Mesothelial cell of epicardium (in vitro differentiated cells): ENCODE results near the gene SMAD2. TPM values are rescaled to one million over a fixed set of nuclear protein-coding genes. Genes with fewer than 3 reads are reported as not detected.
"Not testable (repeated sequence)": the region's sequence is repeated elsewhere in the genome, so short reads cannot be mapped to it uniquely, and the experiment has no call there.

Experiments used
- DNase-seq, 2 experiments: peaks; one replicate each; pipeline ENCODE4 v3.0.0; 2021; ENCODE audit warnings: low spot score in 2 of 2; ENCODE audit not compliant: unreplicated experiment in 2 of 2
- H3K27ac Mint-ChIP-seq: 2 replicates; pipeline ENCODE4 v1.8.0; 2021; ENCODE audit warnings: mixed read lengths
- H3K27me3 Mint-ChIP-seq: 2 replicates; pipeline ENCODE4 v1.8.0; 2021; ENCODE audit warnings: low read depth, mixed read lengths
- H3K36me3 Mint-ChIP-seq: 2 replicates; pipeline ENCODE4 v1.8.0; 2021; ENCODE audit warnings: mixed read lengths
- H3K4me1 Mint-ChIP-seq: 2 replicates; pipeline ENCODE4 v1.8.0; 2021; ENCODE audit warnings: mixed read lengths
- H3K4me3 Mint-ChIP-seq: 2 replicates; pipeline ENCODE4 v1.8.0; 2021; ENCODE audit warnings: mild to moderate bottlenecking, moderate library complexity, mixed read lengths
- H3K9me3 Mint-ChIP-seq: 2 replicates; pipeline ENCODE4 v1.8.0; 2021; ENCODE audit warnings: mixed read lengths
- CTCF ChIP-seq: fragments of 200-600 bp; sonication (generic); IDR thresholded peaks from one replicate; pipeline ENCODE4 v1.5.0; 2021; ENCODE audit warnings: antibody characterized with exemption; ENCODE audit not compliant: unreplicated experiment
- total RNA-seq: library from RNA; stranded (reverse); gene quantifications from 3 replicates; pipeline ENCODE4 v1.2.1, GENCODE V29; 2021

The SMAD2 gene
- total RNA-seq, 1 donor from 2014 or later, result 161 TPM

- peaks cover 2% of the 10 kb centered on the region for H3K36me3 Mint-ChIP-seq
- H3K27ac Mint-ChIP-seq, result no peak overlapping the region
- H3K27me3 Mint-ChIP-seq, result no peaks in the 10 kb centered on the region
- peaks cover 18% of the 10 kb centered on the region for H3K4me1 Mint-ChIP-seq
- no peak overlapping the region for H3K4me3 Mint-ChIP-seq
- TF ChIP-seq CTCF, result no peak
- DNase-seq, result no peak
- peaks cover 25% of the 10 kb centered on the region for H3K9me3 Mint-ChIP-seq
Measured at GRCh38 chr18:47964053-47964452, 33.6 kb upstream of the SMAD2 start.

GRCh38 chr18:47961003-47961402 lies 30.5 kb upstream of the SMAD2 start:
- not testable (repeated sequence) for H3K36me3 Mint-ChIP-seq, H3K27ac Mint-ChIP-seq, DNase-seq, H3K27me3 Mint-ChIP-seq, H3K4me1 Mint-ChIP-seq, H3K4me3 Mint-ChIP-seq
- H3K9me3 Mint-ChIP-seq, result peaks cover 25% of the 10 kb centered on the region

- H3K27ac Mint-ChIP-seq, result no peak overlapping the region
- no peak overlapping the region for H3K4me3 Mint-ChIP-seq
- H3K36me3 Mint-ChIP-seq, result no peaks in the 10 kb centered on the region
- TF ChIP-seq CTCF, result no peak
- peaks cover under 1% of the 10 kb centered on the region for H3K27me3 Mint-ChIP-seq
- no peak for DNase-seq
- no peaks in the 10 kb centered on the region for H3K9me3 Mint-ChIP-seq
- no peaks in the 10 kb centered on the region for H3K4me1 Mint-ChIP-seq
Measured at GRCh38 chr18:47953471-47953931, 23.0 kb upstream of the SMAD2 start.

- H3K4me3 Mint-ChIP-seq, result no peak overlapping the region
- no peak for DNase-seq
- H3K27me3 Mint-ChIP-seq, result no peaks in the 10 kb centered on the region
- no peaks in the 10 kb centered on the region for H3K36me3 Mint-ChIP-seq
- TF ChIP-seq CTCF, result no peak
- H3K9me3 Mint-ChIP-seq, result peaks cover 5% of the 10 kb centered on the region
- H3K4me1 Mint-ChIP-seq, result no peaks in the 10 kb centered on the region
- H3K27ac Mint-ChIP-seq, result no peak overlapping the region
Measured at GRCh38 chr18:47950511-47950910, 20.1 kb upstream of the SMAD2 start.

GRCh38 chr18:47949202-47949601 lies 18.7 kb upstream of the SMAD2 start:
- no peaks in the 10 kb centered on the region for H3K4me1 Mint-ChIP-seq

GRCh38 chr18:47946889-47947288 lies 16.4 kb upstream of the SMAD2 start:
- no peak for DNase-seq
- TF ChIP-seq CTCF, result no peak
- Mint-ChIP-seq H3K36me3 (no peaks in the 10 kb centered on the region), H3K27ac (no peak overlapping the region), H3K9me3 (peaks cover 5% of the 10 kb centered on the region), H3K27me3 (no peaks in the 10 kb centered on the region), H3K4me1 (no peaks in the 10 kb centered on the region), H3K4me3 (no peak overlapping the region)

More at GRCh38 chr18:47949202-47949601, 18.7 kb upstream of the SMAD2 start:
- no peak overlapping the region for H3K4me3 Mint-ChIP-seq
- DNase-seq, result no peak
- H3K36me3 Mint-ChIP-seq, result no peaks in the 10 kb centered on the region
- H3K27ac Mint-ChIP-seq, result no peak overlapping the region
- TF ChIP-seq CTCF, result no peak
- no peaks in the 10 kb centered on the region for H3K27me3 Mint-ChIP-seq
- H3K9me3 Mint-ChIP-seq, result peaks cover 5% of the 10 kb centered on the region
